Transverse colon (tissue), 4 donors: ENCODE data around the gene OLAH. TPM values are rescaled to one million over a fixed set of nuclear protein-coding genes. Genes with fewer than 3 reads are reported as not detected.

Experiments used
- DNase-seq: peaks from one replicate; pipeline ENCODE4 v3.0.0-alpha.2; 2019
- H3K27ac ChIP-seq, 4 donors: fragments of 200-600 bp; sonication (generic); 2 replicates each; pipeline ENCODE4 v1.5.1; 2016 to 2018; ENCODE audit warnings: inconsistent platforms in 4 of 4
- H3K27me3 ChIP-seq: fragments of 200-600 bp; sonication (generic); 2 replicates; pipeline ENCODE4 v1.5.1; 2017; ENCODE audit warnings: inconsistent platforms
- H3K36me3 ChIP-seq, 4 donors: fragments of 200-600 bp; sonication (generic); 2 replicates each; pipeline ENCODE4 v1.5.1; 2017 to 2019; ENCODE audit warnings: inconsistent platforms in 4 of 4
- H3K4me1 ChIP-seq, 4 donors: fragments of 200-600 bp; sonication (generic); 2 replicates each; pipeline ENCODE4 v1.5.1; 2017 to 2020; ENCODE audit warnings: inconsistent platforms in 4 of 4
- H3K4me3 ChIP-seq, 4 donors: fragments of 200-600 bp; sonication (generic); 1 replicate in 1 of 4; 2 replicates in 3 of 4; pipeline versions ENCODE4 v1.5.1 to v1.6.1; 2017 to 2019; ENCODE audit warnings: inconsistent platforms in 4 of 4
- H3K9me3 ChIP-seq, 2 donors: fragments of 200-600 bp; sonication (generic); 2 replicates each; pipeline ENCODE4 v1.5.1; 2017 to 2019; ENCODE audit warnings: inconsistent platforms in 2 of 2
- EP300 ChIP-seq: sonication (generic); formaldehyde crosslinking; IDR thresholded peaks from one replicate; pipeline ENCODE4 v1.6.1; 2017; ENCODE audit warnings: antibody characterized with exemption, low read depth
- POLR2A ChIP-seq: fragments of 450-650 bp; IDR thresholded peaks from one replicate; pipeline ENCODE4 v1.6.1; 2016; ENCODE audit warnings: antibody characterized with exemption, mild to moderate bottlenecking, moderate library complexity
- POLR2AphosphoS5 ChIP-seq, 3 donors: sonication (generic); formaldehyde crosslinking; IDR thresholded peaks; one replicate each; pipeline ENCODE4 v1.6.1; 2016; ENCODE audit warnings: antibody characterized with exemption in 3 of 3
- WGBS, 2 donors: methylation state at CpG; one replicate each; pipeline ENCODE4 v1.1.5; 2018; ENCODE audit warnings: low coverage in 1 of 2; 5-methylcytosine and 5-hydroxymethylcytosine counted together
- in situ Hi-C, 4 donors: fragments of 200-750 bp; cut with MboI; loops; one replicate each; pipeline versions ENCODE4 v1.15.0 to v1.15.1; 2017; ENCODE audit warnings: low sequenced_read_pairs in 3 of 4, low pct_ligation_motif_present in 1 of 4, low pct_unique_long_range_greater_than_20kb in 1 of 4
- intact Hi-C: fragments of 100-400 bp; cut with DNase I; formaldehyde crosslinking; loops from one replicate; pipeline ENCODE4 v1.15.1; 2023; ENCODE audit warnings: low total_unique reads
- total RNA-seq, 4 donors: library from RNA; depleted of rRNA; stranded (reverse); fragments of >200 nt; gene quantifications; one replicate each; pipeline ENCODE4 v1.1.0, GENCODE V29; 2016
- TF ChIP-seq, protein P1 (sequence below), 5 experiments: fragments of 200-600 bp in 3 of 5; fragments of 450-650 bp in 2 of 5; sonication (generic) in 3 of 5; IDR thresholded peaks; 1 replicate in 2 of 5; 2 replicates in 3 of 5; pipeline ENCODE4 v1.5.1; 2016 to 2017; ENCODE audit warnings: antibody characterized with exemption in 5 of 5, inconsistent platforms in 3 of 5, mild to moderate bottlenecking in 2 of 5, moderate library complexity in 1 of 5

OLAH gene
- total RNA-seq, 4 donors from 2014 or later: not detected

DNA sequence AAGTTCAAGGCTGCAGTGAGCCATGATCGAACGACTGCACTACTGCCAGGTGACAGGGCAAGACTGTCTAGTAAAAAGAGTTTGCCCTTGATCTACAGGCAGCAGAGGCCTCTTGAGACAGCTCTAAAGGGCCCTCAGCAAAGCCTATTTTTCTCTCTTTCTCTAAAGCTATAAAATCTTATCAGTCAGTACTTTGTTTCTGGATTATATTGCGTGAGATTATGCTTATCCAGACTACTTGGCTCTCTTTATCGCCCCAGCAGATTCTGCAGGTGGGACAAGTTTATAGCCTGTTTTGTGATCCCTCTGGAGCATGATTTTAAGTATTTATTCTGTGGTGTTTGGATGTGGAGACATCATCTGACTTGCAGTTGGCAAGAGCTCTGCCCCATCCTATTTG is 56.1 kb downstream of the OLAH start:
- no peak for DNase-seq
- WGBS, 2 donors: 58% methylated on average over 4 of the region's 4 CpGs; no CpG with 5 or more reads in 1 of the 2 donors
- intact Hi-C loops (no loop called here), in situ Hi-C loops (loop anchor here in 3 of 4 donors (10.0 to 25.0 kb wide), 3 partner anchors 135 to 588 kb away; no protein-coding TSS in a partner anchor)
- TF ChIP-seq EP300: no peak
- no peak for TF ChIP-seq POLR2AphosphoS5 (IDR thresholded peaks at IDR 0.05)
- TF ChIP-seq, protein P1, sequence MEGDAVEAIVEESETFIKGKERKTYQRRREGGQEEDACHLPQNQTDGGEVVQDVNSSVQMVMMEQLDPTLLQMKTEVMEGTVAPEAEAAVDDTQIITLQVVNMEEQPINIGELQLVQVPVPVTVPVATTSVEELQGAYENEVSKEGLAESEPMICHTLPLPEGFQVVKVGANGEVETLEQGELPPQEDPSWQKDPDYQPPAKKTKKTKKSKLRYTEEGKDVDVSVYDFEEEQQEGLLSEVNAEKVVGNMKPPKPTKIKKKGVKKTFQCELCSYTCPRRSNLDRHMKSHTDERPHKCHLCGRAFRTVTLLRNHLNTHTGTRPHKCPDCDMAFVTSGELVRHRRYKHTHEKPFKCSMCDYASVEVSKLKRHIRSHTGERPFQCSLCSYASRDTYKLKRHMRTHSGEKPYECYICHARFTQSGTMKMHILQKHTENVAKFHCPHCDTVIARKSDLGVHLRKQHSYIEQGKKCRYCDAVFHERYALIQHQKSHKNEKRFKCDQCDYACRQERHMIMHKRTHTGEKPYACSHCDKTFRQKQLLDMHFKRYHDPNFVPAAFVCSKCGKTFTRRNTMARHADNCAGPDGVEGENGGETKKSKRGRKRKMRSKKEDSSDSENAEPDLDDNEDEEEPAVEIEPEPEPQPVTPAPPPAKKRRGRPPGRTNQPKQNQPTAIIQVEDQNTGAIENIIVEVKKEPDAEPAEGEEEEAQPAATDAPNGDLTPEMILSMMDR (IDR thresholded peaks at IDR 0.05): no peak
- no peak for TF ChIP-seq POLR2A
- Histone ChIP-seq H3K36me3 (peaks cover 0 to 22% (median 9%) of the 10 kb centered on the region in 4 donors), H3K27me3 (no peaks in the 10 kb centered on the region), H3K4me3 (no peak overlapping the region), H3K4me1 (peaks cover 17 to 32% (median 26%) of the 10 kb centered on the region in 4 donors), H3K9me3 (no peaks in the 10 kb centered on the region), H3K27ac (peak overlapping the region in 3 of 4 donors; percentile 32 to 51 (median 39))

DNA sequence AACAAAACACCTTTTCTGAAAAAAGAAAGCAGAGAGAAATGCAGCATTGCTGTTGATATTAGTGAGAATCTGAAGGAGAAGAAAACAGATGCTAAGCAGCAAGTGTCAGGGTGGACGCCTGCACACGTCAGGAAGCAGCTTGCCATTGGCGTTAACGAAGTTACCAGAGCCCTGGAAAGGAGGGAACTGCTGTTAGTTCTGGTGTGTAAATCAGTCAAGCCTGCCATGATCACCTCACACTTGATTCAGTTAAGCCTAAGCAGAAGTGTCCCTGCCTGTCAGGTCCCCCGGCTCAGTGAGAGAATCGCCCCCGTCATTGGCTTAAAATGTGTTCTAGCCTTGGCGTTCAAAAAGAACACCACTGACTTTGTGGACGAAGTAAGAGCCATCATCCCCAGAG is 59.8 kb downstream of the OLAH start:
- H3K9me3 ChIP-seq: no peaks in the 10 kb centered on the region
- H3K4me3 ChIP-seq: no peak overlapping the region
- intact Hi-C loops: no loop called here
- in situ Hi-C loops: loop anchor here in 3 of 4 donors (10.0 to 25.0 kb wide), 3 partner anchors 139 to 591 kb away; no protein-coding TSS in a partner anchor
- no peak for TF ChIP-seq EP300
- TF ChIP-seq POLR2A: no peak
- TF ChIP-seq, protein P1 (IDR thresholded peaks at IDR 0.05): no peak
- TF ChIP-seq POLR2AphosphoS5 (IDR thresholded peaks at IDR 0.05): no peak
- DNase-seq: no peak
- no peak overlapping the region for H3K27ac ChIP-seq
- 88 to 90% methylated on average over 9 of the region's 9 CpGs for WGBS, 2 donors
- no peaks in the 10 kb centered on the region for H3K27me3 ChIP-seq
- H3K4me1 ChIP-seq: peaks cover 13 to 34% (median 15%) of the 10 kb centered on the region in 4 donors
- H3K36me3 ChIP-seq: peaks cover 0 to 34% (median 12%) of the 10 kb centered on the region in 4 donors

DNA sequence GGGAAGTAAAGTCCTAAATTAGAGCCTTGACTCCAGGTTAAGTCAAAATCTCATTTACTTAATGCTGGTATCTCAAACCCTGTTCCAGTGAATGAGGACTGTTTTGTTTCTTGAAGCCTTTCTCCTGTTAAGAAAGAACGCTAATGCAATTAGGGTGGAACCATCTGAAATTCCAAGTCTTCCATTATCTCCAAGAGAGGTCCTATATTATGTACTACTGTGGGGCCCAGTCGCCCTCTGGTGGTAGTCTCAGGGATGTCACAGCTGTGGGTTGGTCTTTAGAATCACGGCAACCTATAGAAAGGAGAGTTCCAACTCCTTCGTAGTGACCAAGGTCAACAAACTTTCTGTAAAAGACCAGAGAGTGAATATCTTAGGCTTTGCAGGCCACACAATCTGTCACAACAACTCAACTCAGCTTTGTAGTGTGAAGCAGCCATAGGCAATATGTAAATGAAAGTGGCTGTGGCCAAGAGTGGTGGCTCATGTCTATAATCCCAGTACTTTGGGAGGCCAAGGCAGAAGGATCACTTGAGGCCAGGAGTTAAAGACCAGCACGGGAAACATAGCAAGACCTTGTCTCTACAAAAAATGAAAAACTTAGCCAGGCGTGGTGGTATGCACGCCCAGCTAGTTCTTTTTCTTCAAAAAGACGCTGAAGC is 62.7 kb downstream of the OLAH start:
- peaks cover 0 to 38% (median 12%) of the 10 kb centered on the region in 4 donors for H3K36me3 ChIP-seq
- in situ Hi-C loops: loop anchor here in 3 of 4 donors (10.0 to 25.0 kb wide), 3 partner anchors 142 to 594 kb away; no protein-coding TSS in a partner anchor
- peak overlapping the region in 1 of 4 donors; percentile 4 for H3K27ac ChIP-seq
- peak; percentile 82 for DNase-seq
- intact Hi-C loops: no loop called here
- no peak overlapping the region for H3K4me3 ChIP-seq
- TF ChIP-seq, protein P1 (IDR thresholded peaks at IDR 0.05): peak; percentile 85 to 91 (median 87)
- TF ChIP-seq POLR2A: no peak
- H3K27me3 ChIP-seq: no peaks in the 10 kb centered on the region
- WGBS, 2 donors: 14 to 50% methylated on average over 1 to 8 of the region's 8 CpGs
- H3K4me1 ChIP-seq: peaks cover 0 to 20% (median 0%) of the 10 kb centered on the region in 4 donors
- H3K9me3 ChIP-seq: no peaks in the 10 kb centered on the region

DNA sequence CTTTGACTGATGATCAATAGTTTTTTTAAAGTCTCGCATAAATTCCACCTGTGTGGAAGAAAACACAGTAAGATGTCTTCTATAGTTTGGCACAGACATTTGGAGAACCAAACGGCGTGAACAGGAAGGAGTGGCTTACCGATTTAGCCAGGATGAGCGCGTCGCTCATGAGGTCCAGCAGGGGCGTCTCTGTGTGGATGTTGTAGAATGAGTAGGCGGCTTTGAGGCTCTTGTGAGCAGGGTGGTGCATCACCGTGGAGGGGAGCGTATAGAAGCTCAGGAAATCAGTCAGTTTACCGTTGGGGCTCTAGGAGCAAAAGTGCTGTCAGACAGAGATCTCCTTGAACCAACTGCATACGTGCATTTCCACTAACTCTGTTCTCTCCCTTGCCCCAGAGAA is 68.9 kb downstream of the OLAH start:
- no peak for DNase-seq
- no peak for TF ChIP-seq POLR2A
- TF ChIP-seq POLR2AphosphoS5 (IDR thresholded peaks at IDR 0.05): no peak
- no peak for TF ChIP-seq EP300
- TF ChIP-seq, protein P1 (IDR thresholded peaks at IDR 0.05): no peak
- no peak overlapping the region for H3K4me3 ChIP-seq
- in situ Hi-C loops: loop anchor here in 2 of 4 donors (25.0 kb wide), 2 partner anchors 575 to 600 kb away; no protein-coding TSS in a partner anchor
- peaks cover 0 to 11% (median 0%) of the 10 kb centered on the region in 4 donors for H3K4me1 ChIP-seq
- no peaks in the 10 kb centered on the region for H3K27me3 ChIP-seq
- WGBS, 2 donors: 90 to 97% methylated on average over 2 to 13 of the region's 13 CpGs
- H3K9me3 ChIP-seq: no peaks in the 10 kb centered on the region
- intact Hi-C loops: no loop called here
- H3K36me3 ChIP-seq: peaks cover 0 to 17% (median 3%) of the 10 kb centered on the region in 4 donors
- no peak overlapping the region for H3K27ac ChIP-seq
